HG02759 (cell line): ENCODE results near the gene VPS25.
"Not testable (repeated sequence)": the region's sequence is repeated elsewhere in the genome, so short reads cannot be mapped to it uniquely, and the experiment has no call there.

Source experiments
- ATAC-seq: cut with Tn5 transposase; IDR thresholded peaks from one replicate; pipeline ENCODE4 v1.9.1; 2021; ENCODE audit warnings: mild to moderate bottlenecking, moderate library complexity; ENCODE audit not compliant: unreplicated experiment

The VPS25 gene

GRCh38 chr17:42773290-42774035 is at the start of gene VPS25:
VPS25 (plus strand) TSS chr17:42773449; CDS start chr17:42773476, 27 bp downstream.
- peak; percentile 67 for ATAC-seq

- no peak for ATAC-seq
Observed at GRCh38 chr17:42723636-42724035, 49.6 kb upstream of the VPS25 start.

- no peak for ATAC-seq
Observed at GRCh38 chr17:42725143-42725542, 48.1 kb upstream of the VPS25 start.

GRCh38 chr17:42740699-42741098 is 32.5 kb upstream of the VPS25 start:
- no peak for ATAC-seq

GRCh38 chr17:42742916-42743315 is 30.3 kb upstream of the VPS25 start:
- ATAC-seq = not testable (repeated sequence)

GRCh38 chr17:42743595-42744282 is 29.5 kb upstream of the VPS25 start:
- ATAC-seq = no peak

- peak; percentile 63 for ATAC-seq
Observed at GRCh38 chr17:42744283-42744805, 28.9 kb upstream of the VPS25 start.

- peak; percentile 87 for ATAC-seq
Observed at GRCh38 chr17:42744806-42745617, 28.2 kb upstream of the VPS25 start, which contains the start of gene EZH1. EZH1 (minus strand) TSS chr17:42745040; CDS start chr17:42728941, 16,099 bp downstream.

GRCh38 chr17:42748202-42748907 is 24.9 kb upstream of the VPS25 start:
- ATAC-seq = no peak

GRCh38 chr17:42748908-42749798 is 24.1 kb upstream of the VPS25 start:
- ATAC-seq = no peak

GRCh38 chr17:42750739-42751344 is 22.4 kb upstream of the VPS25 start:
- no peak for ATAC-seq

GRCh38 chr17:42751628-42752027 is 21.6 kb upstream of the VPS25 start:
- ATAC-seq = no peak

- no peak for ATAC-seq
Observed at GRCh38 chr17:42754782-42755181, 18.5 kb upstream of the VPS25 start.

GRCh38 chr17:42759982-42760651 is 13.1 kb upstream of the VPS25 start:
- no peak for ATAC-seq

GRCh38 chr17:42760652-42761581 is 12.3 kb upstream of the VPS25 start, which contains the start of gene RAMP2:
RAMP2 (plus strand) TSS chr17:42761227; CDS start chr17:42761262, 35 bp downstream.
- no peak for ATAC-seq

GRCh38 chr17:42761638-42762037 is 11.6 kb upstream of the VPS25 start:
- ATAC-seq = no peak

GRCh38 chr17:42766124-42766523 is 7.1 kb upstream of the VPS25 start:
- no peak for ATAC-seq
